ENCODE measurements around the gene MAGEB4.

Gene MAGEB4

GRCh38 chrX:30259927-30260326 is 18.1 kb downstream of the MAGEB4 start:
- no peak for TF ChIP-seq CTCF (IDR thresholded peaks at IDR 0.05; ENCODE audit: borderline replicate concordance, insufficient read depth, low read depth, low read length)
- H3K4me3 ChIP-seq (ENCODE audit: low read depth, low read length) = no peak overlapping the region

GRCh38 chrX:30261012-30261411 is 19.2 kb downstream of the MAGEB4 start:
- no peak for TF ChIP-seq CTCF (IDR thresholded peaks at IDR 0.05; ENCODE audit: borderline replicate concordance, insufficient read depth, low read depth, low read length)

GRCh38 chrX:30262763-30263162 is 21.0 kb downstream of the MAGEB4 start:
- TF ChIP-seq CTCF (IDR thresholded peaks at IDR 0.05; ENCODE audit: borderline replicate concordance, insufficient read depth, low read depth, low read length) = no peak
- H3K4me3 ChIP-seq (ENCODE audit: low read depth, low read length) = no peak overlapping the region

More at GRCh38 chrX:30261012-30261411, 19.2 kb downstream of the MAGEB4 start:
- H3K4me3 ChIP-seq (ENCODE audit: low read depth, low read length) = no peak overlapping the region

GRCh38 chrX:30270639-30271038 is 28.8 kb downstream of the MAGEB4 start:
- no peak overlapping the region for H3K4me3 ChIP-seq (ENCODE audit: low read depth, low read length)
- TF ChIP-seq CTCF (IDR thresholded peaks at IDR 0.05; ENCODE audit: borderline replicate concordance, insufficient read depth, low read depth, low read length) = no peak

GRCh38 chrX:30275498-30275897 is 33.7 kb downstream of the MAGEB4 start:
- no peak overlapping the region for H3K4me3 ChIP-seq (ENCODE audit: low read depth, low read length)
- no peak for TF ChIP-seq CTCF (IDR thresholded peaks at IDR 0.05; ENCODE audit: borderline replicate concordance, insufficient read depth, low read depth, low read length)

GRCh38 chrX:30278365-30278764 is 36.6 kb downstream of the MAGEB4 start:
- no peak for TF ChIP-seq CTCF (IDR thresholded peaks at IDR 0.05; ENCODE audit: borderline replicate concordance, insufficient read depth, low read depth, low read length)
- H3K4me3 ChIP-seq (ENCODE audit: low read depth, low read length) = no peak overlapping the region

GRCh38 chrX:30280428-30280827 is 38.6 kb downstream of the MAGEB4 start:
- H3K4me3 ChIP-seq (ENCODE audit: low read depth, low read length) = no peak overlapping the region
- no peak for TF ChIP-seq CTCF (IDR thresholded peaks at IDR 0.05; ENCODE audit: borderline replicate concordance, insufficient read depth, low read depth, low read length)

Measured in GM12875 (cell line).